ENCODE measurements around the gene OR10J4.
"Not testable (repeated sequence)": the region's sequence is repeated elsewhere in the genome, so short reads cannot be mapped to it uniquely, and the experiment has no call there.

The OR10J4 gene

DNA sequence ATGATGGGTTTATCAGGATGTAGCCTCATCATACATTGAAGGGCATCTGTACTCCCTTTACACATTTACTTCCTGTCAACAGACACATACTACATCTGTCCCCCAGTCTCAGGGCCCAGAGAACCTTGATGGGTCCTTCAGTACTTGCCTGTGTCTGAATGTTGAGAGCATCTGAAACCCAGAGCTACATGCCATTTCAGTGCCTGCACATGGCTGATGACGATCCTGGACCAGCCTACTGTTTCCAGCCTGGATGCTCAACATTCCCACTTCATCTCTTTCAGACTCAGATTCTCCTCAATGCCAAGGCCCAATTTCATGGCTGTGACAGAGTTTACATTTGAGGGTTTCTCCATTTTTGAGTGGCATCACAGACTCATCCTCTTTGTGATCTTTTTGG is at the start of gene OR10J4:
Gene OR10J4, plus strand, starts transcription at position 301 of the 400 bp plus-strand sequence.
- DNase-seq = no peak

- no peak for DNase-seq
Observed at GRCh38 chr1:159406821-159407220, 25.2 kb upstream of the OR10J4 start.

DNA sequence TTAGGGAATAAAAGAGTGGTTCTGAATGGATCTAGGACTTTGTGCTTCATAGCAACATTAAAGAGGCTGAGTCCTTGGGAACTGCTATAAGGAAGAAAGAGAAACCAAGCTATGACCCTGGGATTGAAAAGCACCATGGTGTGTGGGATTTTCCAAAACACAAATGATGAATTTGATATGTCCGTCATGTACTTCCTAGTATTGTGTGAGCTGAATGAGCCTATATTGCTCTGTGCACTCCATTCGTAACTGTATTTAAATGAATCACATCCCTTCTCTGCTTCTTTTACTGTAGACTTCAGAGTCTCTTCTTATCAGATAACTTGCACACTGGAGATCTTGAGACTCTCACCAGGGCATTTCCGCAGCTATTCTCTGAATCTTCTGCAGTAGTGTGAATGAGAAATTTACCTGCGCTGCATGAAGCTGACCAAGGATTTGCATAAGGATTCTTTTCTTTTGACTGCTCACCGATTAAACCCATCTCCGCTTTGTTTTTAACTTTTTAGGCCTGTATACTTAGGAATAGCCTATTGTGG is 23.1 kb upstream of the OR10J4 start:
- no peak for DNase-seq

DNA sequence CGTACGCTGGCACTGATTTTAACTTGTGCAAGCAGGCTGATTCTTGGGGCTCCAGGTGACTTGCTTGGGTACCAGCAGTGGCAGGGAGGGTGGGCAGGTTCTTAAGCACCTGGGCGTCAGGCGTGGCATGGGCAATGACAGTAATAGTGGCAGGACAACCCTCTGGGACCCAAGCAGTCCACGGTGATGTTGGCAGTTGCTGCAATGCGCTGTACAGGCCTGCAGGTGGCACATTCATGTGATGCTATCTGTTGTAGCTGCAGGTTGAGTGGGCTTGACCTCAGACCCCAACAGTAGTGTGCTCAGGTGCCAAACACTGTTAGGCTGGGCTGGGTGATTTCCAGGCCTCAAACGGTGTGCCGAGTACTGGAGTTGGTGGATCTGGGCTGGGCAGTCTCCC is 10.2 kb upstream of the OR10J4 start:
- DNase-seq = no peak

GRCh38 chr1:159428536-159428935 is 3.5 kb upstream of the OR10J4 start:
- no peak for DNase-seq

GRCh38 chr1:159429074-159429861 is 2.7 kb upstream of the OR10J4 start:
- no peak for DNase-seq

DNA sequence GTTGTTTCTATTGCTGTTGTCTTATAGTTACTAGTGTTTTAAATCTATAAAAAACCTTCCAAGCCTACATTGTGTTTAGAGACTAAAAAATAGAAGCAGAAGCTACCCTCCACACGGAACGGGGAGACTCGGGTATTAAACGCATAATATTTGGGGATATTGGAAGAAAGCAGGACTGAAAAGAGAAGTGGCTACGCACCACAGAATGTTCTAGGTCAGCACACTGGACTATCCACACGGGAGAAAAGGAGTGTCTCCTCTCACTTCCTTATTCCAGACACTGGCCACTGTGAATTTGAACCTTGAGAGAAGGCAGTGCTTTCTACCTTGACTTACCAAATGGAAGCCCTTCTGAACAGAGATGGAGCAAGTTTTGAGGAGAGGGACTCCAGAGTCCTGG is 1.0 kb upstream of the OR10J4 start:
- peak in 2 of 56 donors; percentile 2 to 6 for DNase-seq

GRCh38 chr1:159436469-159436868 is 4.5 kb downstream of the OR10J4 start:
- no peak for DNase-seq

DNA sequence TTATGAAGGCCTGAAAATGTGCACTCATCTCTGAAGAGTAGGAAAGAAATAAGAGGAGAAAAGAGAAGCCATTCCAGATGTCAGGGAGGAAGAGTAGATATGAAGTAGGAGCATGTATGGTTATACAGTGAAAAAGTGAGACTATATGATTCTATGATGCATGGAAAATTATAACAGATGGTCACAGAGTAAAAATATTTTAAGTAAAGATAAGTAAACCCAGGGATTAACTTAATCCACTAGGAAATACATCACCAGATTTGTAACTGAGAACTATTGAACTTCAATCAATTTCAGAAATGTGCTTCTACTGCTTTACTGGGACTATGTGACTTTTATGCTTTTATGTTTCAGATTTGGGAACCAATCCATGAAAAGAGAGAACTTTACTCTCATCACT is 7.4 kb downstream of the OR10J4 start, which contains the start of gene OR10J1:
Gene OR10J1, plus strand, starts transcription at position 301 of the 400 bp plus-strand sequence. Its CDS starts 70 bp downstream, at position 371.
- no peak for DNase-seq

GRCh38 chr1:159441360-159441759 is 9.4 kb downstream of the OR10J4 start:
- DNase-seq = no peak

DNA sequence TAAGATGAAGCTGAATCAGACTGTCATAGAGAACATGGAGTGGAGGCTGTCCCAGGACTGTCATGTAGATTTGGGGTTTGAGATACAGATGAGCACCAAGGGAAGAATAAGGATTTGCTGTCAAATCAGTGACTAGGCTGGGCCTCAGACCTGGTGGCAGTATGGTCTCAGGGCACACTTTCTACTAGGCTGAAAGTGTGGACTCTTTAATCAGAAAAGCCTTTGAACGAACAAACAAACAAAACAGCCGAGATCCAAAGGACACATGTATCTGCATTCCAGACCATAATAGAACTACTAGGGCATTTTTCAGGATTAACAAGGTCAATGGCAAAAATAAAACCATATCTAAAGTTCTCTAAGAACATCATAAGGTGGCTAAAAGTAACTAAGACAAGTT is 10.4 kb downstream of the OR10J4 start:
- no peak for DNase-seq

DNA sequence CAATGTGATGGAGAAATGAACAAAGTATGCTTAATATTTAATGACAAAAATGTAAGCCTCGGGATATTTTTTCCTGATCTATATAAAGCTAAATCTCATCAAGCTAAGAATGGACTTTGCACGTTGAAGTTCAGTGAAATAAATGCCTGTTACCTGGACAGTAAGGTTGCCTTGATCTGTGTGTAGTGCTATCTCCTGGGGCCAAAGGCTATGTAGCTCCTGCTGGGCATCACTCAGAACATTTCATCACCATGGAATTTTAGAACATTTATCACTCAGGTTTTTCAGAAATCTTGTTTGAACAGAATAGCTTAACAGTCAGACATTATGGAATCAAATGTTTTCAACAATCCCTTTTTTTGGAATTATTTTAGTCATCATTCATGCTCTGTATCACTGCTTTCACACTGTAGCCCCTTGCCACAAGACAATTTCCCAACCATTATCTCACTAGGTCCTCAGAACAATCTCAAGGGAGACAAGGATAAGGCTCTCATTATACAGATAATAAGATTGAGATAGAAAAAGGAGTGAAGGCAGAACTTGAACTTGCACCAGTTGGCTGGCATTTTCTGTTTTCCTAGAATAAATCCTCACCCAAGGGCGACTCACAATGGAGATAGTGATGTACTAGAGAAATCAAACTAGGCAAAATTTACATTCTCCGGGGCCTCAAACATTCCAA is 11.2 kb downstream of the OR10J4 start:
- DNase-seq = no peak

DNA sequence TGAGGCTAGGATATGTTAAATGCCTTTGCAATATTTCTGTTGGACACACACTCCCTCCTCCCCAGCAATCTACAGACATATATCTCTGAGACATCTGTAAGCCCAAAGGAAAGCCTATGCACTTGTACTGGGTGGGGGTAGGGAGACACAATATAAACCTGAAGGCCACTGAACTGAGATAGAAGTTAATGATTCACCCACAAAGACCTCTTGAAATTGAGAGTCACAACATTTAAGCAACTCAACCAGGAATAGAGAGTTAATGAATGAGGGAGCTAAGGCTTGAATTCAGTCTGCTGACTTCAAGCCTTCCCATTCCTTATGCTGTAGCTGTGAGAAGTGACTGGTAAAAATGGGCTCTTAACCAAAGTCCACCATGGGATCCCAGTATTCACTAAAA is 12.5 kb downstream of the OR10J4 start:
- no peak for DNase-seq

- DNase-seq = no peak
Observed at GRCh38 chr1:159448181-159448580, 16.2 kb downstream of the OR10J4 start.

GRCh38 chr1:159449605-159450004 is 17.6 kb downstream of the OR10J4 start:
- not testable (repeated sequence) for DNase-seq

- DNase-seq = no peak
Observed at GRCh38 chr1:159459551-159459950, 27.5 kb downstream of the OR10J4 start.

DNA sequence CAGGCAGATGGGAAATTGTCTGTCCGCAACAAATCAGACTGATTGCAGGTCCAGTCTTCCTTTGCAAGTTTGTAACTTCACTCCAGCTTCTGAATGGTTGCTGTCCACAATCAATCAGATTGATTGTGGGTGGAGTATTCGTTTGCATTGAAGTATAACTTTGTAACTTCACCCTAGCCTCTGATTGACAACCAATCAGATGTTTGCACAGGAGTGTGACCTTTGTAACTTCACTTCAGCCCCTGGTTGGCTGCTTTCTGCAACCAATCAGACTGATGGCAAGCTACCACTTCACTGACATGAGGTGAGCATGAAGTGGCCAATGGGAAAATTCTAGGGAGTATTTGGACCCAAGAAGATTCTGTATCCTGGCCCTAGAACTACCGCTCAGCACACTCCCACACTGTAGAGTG is 33.2 kb downstream of the OR10J4 start:
- DNase-seq = no peak

GRCh38 chr1:159468321-159468720 is 36.3 kb downstream of the OR10J4 start:
- no peak for DNase-seq

DNA sequence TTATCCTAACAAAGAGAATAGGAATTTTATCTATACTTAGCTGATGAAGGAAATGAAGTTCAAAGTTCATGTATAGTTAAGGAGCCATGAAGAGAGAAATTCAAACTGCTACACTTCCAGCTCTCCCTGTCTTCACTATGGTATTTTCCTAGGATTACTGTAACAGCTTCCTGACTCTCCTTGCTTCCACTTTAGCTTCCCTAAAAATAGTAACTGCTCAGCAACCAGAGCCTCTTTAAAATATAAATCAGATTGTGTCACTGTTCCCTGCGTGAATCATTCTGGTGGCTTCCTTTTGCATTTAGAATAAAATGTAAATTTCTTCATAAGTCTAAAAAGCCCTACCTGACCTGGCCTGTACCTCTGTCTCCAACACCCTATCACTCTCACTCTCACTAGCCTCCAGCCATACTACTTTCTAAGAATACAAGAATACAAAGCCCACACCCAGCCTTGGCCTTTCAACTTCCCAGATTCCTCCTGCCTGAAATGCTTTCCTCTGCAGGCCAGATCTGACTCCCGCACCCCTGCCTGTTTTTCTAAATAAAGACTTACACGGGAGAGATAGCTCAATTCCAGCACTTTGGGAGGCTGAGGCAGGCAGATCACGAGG is 38.0 kb downstream of the OR10J4 start:
- DNase-seq = peak in 1 of 56 donors; percentile 1

- no peak for DNase-seq
Observed at GRCh38 chr1:159473335-159473734, 41.3 kb downstream of the OR10J4 start.

- DNase-seq = no peak
Observed at GRCh38 chr1:159474926-159475325, 42.9 kb downstream of the OR10J4 start.

Measured in nucleus accumbens (tissue), 56 donors.